ENCODE data around the gene ASPG. TPM values are rescaled to one million over a fixed set of nuclear protein-coding genes. Genes with fewer than 3 reads are reported as not detected.

The ASPG gene
- 0.68 TPM in 1 of 2 replicates, not detected in the other for total RNA-seq

GRCh38 chr14:104085032-104085888, at the start of gene ASPG:
Gene ASPG, plus strand, starts transcription at chr14:104085700. Its CDS starts 71 bp downstream, at chr14:104085771.

GRCh38 chr14:104138098-104138717, 52.7 kb downstream of the ASPG start, which contains the start of gene KIF26A:
Gene KIF26A, plus strand, starts transcription at chr14:104138587. Its CDS starts 136 bp downstream, at chr14:104138723.

Other genes starting within 250 kb of the ASPG start
- 2.2 and 2.3 TPM in 2 replicates for gene PPP1R13B, start 238.1 kb upstream of the ASPG start, total RNA-seq
- 0.23 and 1.0 TPM in 2 replicates for gene TDRD9, start 157.2 kb upstream of the ASPG start, total RNA-seq
- gene RD3L, start 143.2 kb upstream of the ASPG start, total RNA-seq, result not detected in 2 replicates
- gene KIF26A, start 52.9 kb downstream of the ASPG start, total RNA-seq, result 0.17 TPM in 1 of 2 replicates, not detected in the other